ENCODE results near the gene CEP97. TPM values are rescaled to one million over a fixed set of nuclear protein-coding genes. Genes with fewer than 3 reads are reported as not detected.

CEP97 gene
- total and polyA plus RNA-seq, 2 donors (not counting 1 experiment from before 2014, with no cell fraction given), result 2.1 to 15.4 TPM

DNA sequence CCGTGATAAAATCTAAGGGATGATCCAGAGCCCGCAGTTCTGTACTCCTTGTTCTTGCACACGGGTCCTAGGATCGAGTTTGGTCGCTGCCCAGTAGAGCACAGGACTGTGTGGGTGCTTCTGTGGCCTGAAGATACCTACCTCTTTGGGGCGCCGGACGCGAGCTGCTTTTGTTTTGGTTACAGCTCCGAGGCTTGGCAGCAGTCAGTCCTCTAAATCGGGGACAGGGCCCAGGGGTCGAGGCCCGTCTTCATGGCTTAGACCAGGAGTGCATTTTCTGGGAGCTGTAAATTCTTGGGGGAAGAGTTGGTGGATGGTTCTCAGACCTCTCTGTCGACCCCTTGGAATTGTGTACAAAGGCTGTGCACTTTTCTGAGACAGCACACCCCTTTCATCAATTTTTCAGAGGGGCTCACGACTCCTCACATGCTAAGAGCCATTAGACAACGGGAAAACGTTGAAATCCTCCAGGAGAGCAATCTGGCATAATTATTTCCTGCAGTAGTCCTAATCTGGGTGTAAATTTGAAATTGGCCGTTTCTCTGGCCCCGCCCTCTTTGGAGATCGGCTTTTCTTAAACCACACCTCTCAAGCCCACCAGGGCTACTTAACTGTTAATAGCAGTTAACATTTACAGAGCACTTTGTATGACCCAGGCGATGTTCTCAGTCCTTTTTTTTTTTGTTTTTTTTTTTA, 928 bp downstream of the CEP97 start:
- Mint-ChIP-seq H3K4me3 (peak overlapping the region; percentile 100), H3K4me1 (peaks cover 36% of the 10 kb centered on the region)

More for the DNA sequence above, 928 bp downstream of the CEP97 start:
- Histone ChIP-seq H3K4me2 (replicated peaks; ENCODE audit: low read depth, low read length, poor library complexity, severe bottlenecking) (peak overlapping the region; percentile 76), H2AFZ (ENCODE audit: insufficient read depth, low read depth, low read length, poor library complexity, severe bottlenecking) (peak overlapping the region; percentile 98), H3K79me2 (ENCODE audit: control insufficient read depth, insufficient read depth, low read length) (peaks cover 18% of the 10 kb centered on the region), H3K9me3 (ENCODE audit: control extremely low read depth in 1 of 3, control insufficient read depth in 2 of 3, insufficient read depth in 1 of 3, low read length in 2 of 3) (no peaks in the 10 kb centered on the region), H3K27me3 (replicated peaks in 1 of 4; ENCODE audit: control extremely low read depth in 1 of 4, control insufficient read depth in 3 of 4, insufficient read depth in 4 of 4, low read length in 3 of 4) (no peaks in the 10 kb centered on the region), H3K4me3 (ENCODE audit: control extremely low read depth in 1 of 5, extremely low read depth in 1 of 5, insufficient read depth in 1 of 5, low read depth in 2 of 5, low read length in 4 of 5) (peak overlapping the region; percentile 77 to 99 (median 84)), H3K4me1 (ENCODE audit: control insufficient read depth in 2 of 2, insufficient read depth in 2 of 2, low read length in 2 of 2) (peaks cover 30 to 34% of the 10 kb centered on the region in 2 donors), H3K27ac (ENCODE audit: low read length in 2 of 2) (peak overlapping the region; percentile 70 to 74), H3K9ac (ENCODE audit: low read length) (peak overlapping the region; percentile 91), H4K20me1 (ENCODE audit: control insufficient read depth, insufficient read depth, low read length, poor library complexity, severe bottlenecking) (no peaks in the 10 kb centered on the region), H3K36me3 (replicated peaks in 1 of 2; ENCODE audit: control extremely low read depth in 1 of 2, control insufficient read depth in 1 of 2, extremely low read depth in 1 of 2, insufficient read depth in 2 of 2, low read length in 1 of 2) (peaks cover 0 to 7% of the 10 kb centered on the region in 2 experiments)
- H3K9me3 Mint-ChIP-seq (ENCODE audit: insufficient read depth), result no peaks in the 10 kb centered on the region
- H3K27me3 Mint-ChIP-seq, result no peaks in the 10 kb centered on the region
- intact Hi-C loops (cut with micrococcal nuclease), result loop anchor here (2.0 kb wide), 3 partner anchors 151 to 1465 kb away; partner anchors contain the start of genes PCNP, TBC1D23 and TFG
- 0% methylated on average over 16 of the region's 21 CpGs for WGBS (ENCODE audit: insufficient coverage)
- POLR2A ChIA-PET, result interaction anchor here (0.7 to 1.7 kb wide), 7 partner anchors 23 to 151 kb away, joined by 3 to 11 read pairs (median 7); partner anchors contain the start of genes NXPE3, PCNP, RPL24 and ZBTB11
- CTCF ChIA-PET, result interaction anchor here (0.8 to 1.8 kb wide), 9 partner anchors 9 to 504 kb away, joined by 3 to 7 read pairs (median 4); partner anchors contain the start of genes NXPE3 and PCNP
- peak; percentile 36 for DNase-seq
- TF ChIP-seq, protein P1, sequence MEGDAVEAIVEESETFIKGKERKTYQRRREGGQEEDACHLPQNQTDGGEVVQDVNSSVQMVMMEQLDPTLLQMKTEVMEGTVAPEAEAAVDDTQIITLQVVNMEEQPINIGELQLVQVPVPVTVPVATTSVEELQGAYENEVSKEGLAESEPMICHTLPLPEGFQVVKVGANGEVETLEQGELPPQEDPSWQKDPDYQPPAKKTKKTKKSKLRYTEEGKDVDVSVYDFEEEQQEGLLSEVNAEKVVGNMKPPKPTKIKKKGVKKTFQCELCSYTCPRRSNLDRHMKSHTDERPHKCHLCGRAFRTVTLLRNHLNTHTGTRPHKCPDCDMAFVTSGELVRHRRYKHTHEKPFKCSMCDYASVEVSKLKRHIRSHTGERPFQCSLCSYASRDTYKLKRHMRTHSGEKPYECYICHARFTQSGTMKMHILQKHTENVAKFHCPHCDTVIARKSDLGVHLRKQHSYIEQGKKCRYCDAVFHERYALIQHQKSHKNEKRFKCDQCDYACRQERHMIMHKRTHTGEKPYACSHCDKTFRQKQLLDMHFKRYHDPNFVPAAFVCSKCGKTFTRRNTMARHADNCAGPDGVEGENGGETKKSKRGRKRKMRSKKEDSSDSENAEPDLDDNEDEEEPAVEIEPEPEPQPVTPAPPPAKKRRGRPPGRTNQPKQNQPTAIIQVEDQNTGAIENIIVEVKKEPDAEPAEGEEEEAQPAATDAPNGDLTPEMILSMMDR (IDR thresholded peaks at IDR 0.05), result no peak
- no peak for TF ChIP-seq EZH2 (IDR thresholded peaks at IDR 0.05; ENCODE audit: borderline replicate concordance, insufficient read depth, low read depth, low read length, poor library complexity, severe bottlenecking)
- peak; percentile 13 for ATAC-seq (ENCODE audit: low read depth)
- peak overlapping the region; percentile 99 for H3K27ac Mint-ChIP-seq

Measured in B cell (primary cell).